Measurements from ENCODE around the gene TRIML1. TPM values are rescaled to one million over a fixed set of nuclear protein-coding genes. Genes with fewer than 3 reads are reported as not detected.
"Not testable (repeated sequence)": the region's sequence is repeated elsewhere in the genome, so short reads cannot be mapped to it uniquely, and the experiment has no call there.

The TRIML1 gene
- total RNA-seq, 2 experiments from 2014 or later: not detected

- DNase-seq; H3K27me3 Mint-ChIP-seq (ENCODE audit: low read depth); H3K4me3 Mint-ChIP-seq; H3K27ac Mint-ChIP-seq; H3K36me3 Mint-ChIP-seq (ENCODE audit: low read depth); CTCF ChIA-PET; ATAC-seq; H3K4me1 Mint-ChIP-seq (ENCODE audit: low read depth); POLR2A ChIA-PET: not testable (repeated sequence)
- H3K9me3 Mint-ChIP-seq (ENCODE audit: insufficient read depth): peaks cover 13% of the 10 kb centered on the region
Measured at GRCh38 chr4:188159513-188160226, 20.4 kb downstream of the TRIML1 start.

- no peaks in the 10 kb centered on the region for H3K4me1 Mint-ChIP-seq (ENCODE audit: low read depth)
- H3K9me3 Mint-ChIP-seq (ENCODE audit: insufficient read depth): peaks cover 13% of the 10 kb centered on the region
- no peaks in the 10 kb centered on the region for H3K27me3 Mint-ChIP-seq (ENCODE audit: low read depth)
- CTCF ChIA-PET: no interaction called here
- H3K4me3 Mint-ChIP-seq: no peak overlapping the region
- H3K36me3 Mint-ChIP-seq (ENCODE audit: low read depth): no peaks in the 10 kb centered on the region
- no peak for DNase-seq
- ATAC-seq: no peak
- POLR2A ChIA-PET: no interaction called here
- no peak overlapping the region for H3K27ac Mint-ChIP-seq
Measured at GRCh38 chr4:188160406-188160805, 21.2 kb downstream of the TRIML1 start.

- no peaks in the 10 kb centered on the region for H3K4me1 Mint-ChIP-seq (ENCODE audit: low read depth)
- H3K27me3 Mint-ChIP-seq (ENCODE audit: low read depth): no peaks in the 10 kb centered on the region
- ChIA-PET CTCF (no interaction called here), POLR2A (no interaction called here)
- DNase-seq (no peak), ATAC-seq (no peak)
- no peaks in the 10 kb centered on the region for H3K36me3 Mint-ChIP-seq (ENCODE audit: low read depth)
- no peak overlapping the region for H3K4me3 Mint-ChIP-seq
- H3K9me3 Mint-ChIP-seq (ENCODE audit: insufficient read depth): peaks cover 13% of the 10 kb centered on the region
- no peak overlapping the region for H3K27ac Mint-ChIP-seq
Measured at GRCh38 chr4:188161167-188161566, 21.9 kb downstream of the TRIML1 start.

- Mint-ChIP-seq H3K36me3 (ENCODE audit: low read depth) (no peaks in the 10 kb centered on the region), H3K27me3 (ENCODE audit: low read depth) (no peaks in the 10 kb centered on the region), H3K27ac (no peak overlapping the region), H3K4me1 (ENCODE audit: low read depth) (no peaks in the 10 kb centered on the region), H3K4me3 (no peak overlapping the region), H3K9me3 (ENCODE audit: insufficient read depth) (peaks cover 19% of the 10 kb centered on the region)
- no peak for ATAC-seq
- DNase-seq: no peak
- ChIA-PET CTCF (no interaction called here), POLR2A (no interaction called here)
Measured at GRCh38 chr4:188162698-188163097, 23.5 kb downstream of the TRIML1 start.

- H3K27ac Mint-ChIP-seq: no peak overlapping the region
- H3K27me3 Mint-ChIP-seq (ENCODE audit: low read depth): no peaks in the 10 kb centered on the region
- H3K9me3 Mint-ChIP-seq (ENCODE audit: insufficient read depth): peaks cover 11% of the 10 kb centered on the region
- H3K36me3 Mint-ChIP-seq (ENCODE audit: low read depth): no peaks in the 10 kb centered on the region
- H3K4me3 Mint-ChIP-seq: no peak overlapping the region
- no peaks in the 10 kb centered on the region for H3K4me1 Mint-ChIP-seq (ENCODE audit: low read depth)
- ATAC-seq (no peak), DNase-seq (no peak)
- POLR2A ChIA-PET: no interaction called here
- CTCF ChIA-PET: no interaction called here
Measured at GRCh38 chr4:188168726-188169373, 29.6 kb downstream of the TRIML1 start.

- DNase-seq: no peak
- ChIA-PET CTCF (no interaction called here), POLR2A (no interaction called here)
- ATAC-seq: no peak
- Mint-ChIP-seq H3K4me1 (ENCODE audit: low read depth) (no peaks in the 10 kb centered on the region), H3K9me3 (ENCODE audit: insufficient read depth) (peaks cover 13% of the 10 kb centered on the region), H3K36me3 (ENCODE audit: low read depth) (no peaks in the 10 kb centered on the region), H3K27ac (no peak overlapping the region), H3K4me3 (no peak overlapping the region), H3K27me3 (ENCODE audit: low read depth) (no peaks in the 10 kb centered on the region)
Measured at GRCh38 chr4:188171551-188171950, 32.3 kb downstream of the TRIML1 start.

GRCh38 chr4:188175288-188175687, 36.0 kb downstream of the TRIML1 start:
- ATAC-seq: no peak
- H3K36me3 Mint-ChIP-seq (ENCODE audit: low read depth): no peaks in the 10 kb centered on the region
- H3K27ac Mint-ChIP-seq: no peak overlapping the region
- H3K9me3 Mint-ChIP-seq (ENCODE audit: insufficient read depth): peaks cover 9% of the 10 kb centered on the region
- H3K27me3 Mint-ChIP-seq (ENCODE audit: low read depth): no peaks in the 10 kb centered on the region
- no peaks in the 10 kb centered on the region for H3K4me1 Mint-ChIP-seq (ENCODE audit: low read depth)
- no peak overlapping the region for H3K4me3 Mint-ChIP-seq
- CTCF ChIA-PET: no interaction called here
- POLR2A ChIA-PET: no interaction called here
- no peak for DNase-seq

GRCh38 chr4:188177997-188178675, 38.9 kb downstream of the TRIML1 start:
- no peak for ATAC-seq
- CTCF ChIA-PET: no interaction called here
- no peak for DNase-seq
- no peak overlapping the region for H3K4me3 Mint-ChIP-seq
- H3K27me3 Mint-ChIP-seq (ENCODE audit: low read depth): no peaks in the 10 kb centered on the region
- no peaks in the 10 kb centered on the region for H3K4me1 Mint-ChIP-seq (ENCODE audit: low read depth)
- no peaks in the 10 kb centered on the region for H3K36me3 Mint-ChIP-seq (ENCODE audit: low read depth)
- H3K9me3 Mint-ChIP-seq (ENCODE audit: insufficient read depth): peaks cover 11% of the 10 kb centered on the region
- POLR2A ChIA-PET: no interaction called here
- no peak overlapping the region for H3K27ac Mint-ChIP-seq

- ChIA-PET CTCF (no interaction called here), POLR2A (no interaction called here)
- no peak for ATAC-seq
- Mint-ChIP-seq H3K27ac (no peak overlapping the region), H3K36me3 (ENCODE audit: low read depth) (no peaks in the 10 kb centered on the region), H3K4me3 (no peak overlapping the region), H3K9me3 (ENCODE audit: insufficient read depth) (peaks cover 11% of the 10 kb centered on the region), H3K4me1 (ENCODE audit: low read depth) (no peaks in the 10 kb centered on the region), H3K27me3 (ENCODE audit: low read depth) (no peaks in the 10 kb centered on the region)
- no peak for DNase-seq
Measured at GRCh38 chr4:188178806-188179205, 39.6 kb downstream of the TRIML1 start.

GRCh38 chr4:188187106-188187505, 47.9 kb downstream of the TRIML1 start:
- CTCF ChIA-PET: no interaction called here
- H3K27ac Mint-ChIP-seq: no peak overlapping the region
- peaks cover 15% of the 10 kb centered on the region for H3K9me3 Mint-ChIP-seq (ENCODE audit: insufficient read depth)
- ATAC-seq (no peak), DNase-seq (no peak)
- H3K36me3 Mint-ChIP-seq (ENCODE audit: low read depth): no peaks in the 10 kb centered on the region
- no peaks in the 10 kb centered on the region for H3K27me3 Mint-ChIP-seq (ENCODE audit: low read depth)
- no peaks in the 10 kb centered on the region for H3K4me1 Mint-ChIP-seq (ENCODE audit: low read depth)
- POLR2A ChIA-PET: no interaction called here
- H3K4me3 Mint-ChIP-seq: no peak overlapping the region

- no peak overlapping the region for H3K27ac Mint-ChIP-seq
- ATAC-seq (no peak), DNase-seq (no peak)
- POLR2A ChIA-PET: no interaction called here
- CTCF ChIA-PET: no interaction called here
- H3K9me3 Mint-ChIP-seq (ENCODE audit: insufficient read depth): peaks cover 7% of the 10 kb centered on the region
- no peak overlapping the region for H3K4me3 Mint-ChIP-seq
- H3K36me3 Mint-ChIP-seq (ENCODE audit: low read depth): no peaks in the 10 kb centered on the region
- no peaks in the 10 kb centered on the region for H3K4me1 Mint-ChIP-seq (ENCODE audit: low read depth)
- H3K27me3 Mint-ChIP-seq (ENCODE audit: low read depth): no peaks in the 10 kb centered on the region
Measured at GRCh38 chr4:188190461-188190860, 51.2 kb downstream of the TRIML1 start.

- POLR2A ChIA-PET: no interaction called here
Measured at GRCh38 chr4:188194421-188194820, 55.2 kb downstream of the TRIML1 start.

More at GRCh38 chr4:188194421-188194820, 55.2 kb downstream of the TRIML1 start:
- no peak for DNase-seq
- Mint-ChIP-seq H3K27me3 (ENCODE audit: low read depth) (no peaks in the 10 kb centered on the region), H3K9me3 (ENCODE audit: insufficient read depth) (peaks cover 7% of the 10 kb centered on the region), H3K36me3 (ENCODE audit: low read depth) (no peaks in the 10 kb centered on the region), H3K27ac (no peak overlapping the region), H3K4me1 (ENCODE audit: low read depth) (no peaks in the 10 kb centered on the region), H3K4me3 (no peak overlapping the region)
- ATAC-seq: no peak
- CTCF ChIA-PET: no interaction called here

Data from activated CD8-positive, alpha-beta T cell treated with anti-CD3 and anti-CD28 coated beads, Interleukin-2, amount 10 ng/mL, durations not matched to agents 7 days and 5 days (primary cell).